ENCODE data around the gene NPEPL1. TPM values are rescaled to one million over a fixed set of nuclear protein-coding genes. Genes with fewer than 3 reads are reported as not detected.

NPEPL1 gene
- total and polyA plus RNA-seq, 2 of the 8 experiments (the other 6 are each of a cell fraction or from before 2014, with no cell fraction given): 12.4 to 26.8 TPM

DNA sequence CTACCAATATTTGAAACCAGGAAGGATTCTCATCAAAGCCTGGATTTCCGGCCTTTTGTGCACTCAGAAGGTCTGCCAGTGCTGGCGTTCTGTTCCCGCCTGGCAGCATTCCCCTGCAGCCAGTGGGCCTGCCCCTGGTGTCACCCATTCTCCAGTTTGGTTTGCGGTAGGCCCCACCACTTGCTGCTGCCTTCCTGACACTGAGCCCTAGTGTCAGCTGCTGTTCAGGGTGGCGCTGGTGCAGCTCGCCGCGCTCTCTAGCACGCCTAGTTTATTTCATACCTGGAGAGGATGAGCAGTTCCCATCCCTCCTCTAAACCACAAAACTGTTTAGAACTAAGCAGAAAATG, 9.5 kb downstream of the NPEPL1 start:
- H3K9me3 ChIP-seq (ENCODE audit: insufficient read depth in 2 of 2, low read depth in 1 of 2, low read length in 1 of 2): peaks cover 0 to 3% of the 10 kb centered on the region in 2 experiments; a peak in 1 of 4 replicates
- H2AFZ ChIP-seq (ENCODE audit: low read length): no peak overlapping the region
- peaks cover 11 to 50% (median 21%) of the 10 kb centered on the region in 4 experiments for H3K36me3 ChIP-seq (ENCODE audit: control insufficient read depth in 2 of 4, insufficient read depth in 4 of 4, low read length in 3 of 4)
- 96% methylated on average over 9 of the region's 9 CpGs; no CpG with 5 or more reads in 1 of the 2 experiments for WGBS, 2 experiments (ENCODE audit: extremely low coverage in 1 of 2, insufficient coverage in 1 of 2, insufficient read length in 1 of 2, insufficient replicate concordance in 2 of 2, low coverage in 1 of 2, low lambda C conversion rate in 2 of 2, missing lambda C conversion rate in 1 of 2)
- peak overlapping the region; percentile 1; the same call in 1 of the 2 replicates for H2BK5ac ChIP-seq (ENCODE audit: low read depth, low read length)
- no peak overlapping the region for H3K4me2 ChIP-seq (ENCODE audit: insufficient read depth in 1 of 2, low read depth in 2 of 2, low read length in 2 of 2)
- no peak overlapping the region for H3K9ac ChIP-seq (replicated peaks in 1 of 4; ENCODE audit: extremely low read depth in 1 of 4, low read depth in 3 of 4, low read length in 3 of 4)
- no peak overlapping the region for H2BK120ac ChIP-seq (replicated peaks; ENCODE audit: low read depth, low read length)
- no peaks in the 10 kb centered on the region for H3K27me3 ChIP-seq (replicated peaks in 1 of 4; ENCODE audit: control insufficient read depth in 3 of 4, extremely low read depth in 1 of 4, insufficient read depth in 3 of 4, low read length in 3 of 4)
- H3K4me1 ChIP-seq (replicated peaks in 1 of 4; ENCODE audit: control insufficient read depth in 3 of 4, insufficient read depth in 4 of 4, low read length in 3 of 4): peaks cover 0 to 4% (median 1%) of the 10 kb centered on the region in 4 experiments; a peak in 1 of 7 replicates
- H2AK5ac ChIP-seq (ENCODE audit: low read depth, low read length): no peak overlapping the region
- ChIA-PET POLR2A (ENCODE audit: partially characterized antibody) (interaction anchor here (0.6 to 16.8 kb wide), 7 partner anchors 8 to 506 kb away, joined by 3 to 188 read pairs (median 3); no protein-coding TSS in a partner anchor), CTCF (ENCODE audit: partially characterized antibody) (interaction anchor here (1.0 to 1.9 kb wide), 6 partner anchors 10 to 143 kb away, joined by 3 to 9 read pairs (median 4); no protein-coding TSS in a partner anchor)
- no peaks in the 10 kb centered on the region for H3K79me1 ChIP-seq (ENCODE audit: low read depth, low read length)
- no peak overlapping the region for H4K5ac ChIP-seq (ENCODE audit: insufficient read length, low read depth, low read length)
- no peaks in the 10 kb centered on the region for H3K23me2 ChIP-seq (ENCODE audit: low read depth, low read length)
- no peak for FAIRE-seq
- peak overlapping the region; percentile 41 for H4K91ac ChIP-seq (replicated peaks; ENCODE audit: insufficient read length, low read length)
- H3K18ac ChIP-seq (ENCODE audit: extremely low read depth, low read length): no peak overlapping the region
- H3K56ac ChIP-seq (replicated peaks; ENCODE audit: insufficient read length, low read depth, low read length): no peak overlapping the region
- H3K23ac ChIP-seq (ENCODE audit: insufficient read length): no peak overlapping the region
- DNase-seq (ENCODE audit: low read depth in 1 of 2, low spot score in 2 of 2): no peak
- no peak overlapping the region for H4K8ac ChIP-seq (ENCODE audit: extremely low read depth, insufficient read depth, low read length)
- no peak overlapping the region for H3K27ac ChIP-seq (ENCODE audit: low read depth, low read length)
- H2BK12ac ChIP-seq (ENCODE audit: low read depth, low read length): no peak overlapping the region
- no peak overlapping the region for H3K4ac ChIP-seq (replicated peaks; ENCODE audit: insufficient read length, low read depth, low read length)
- H2BK15ac ChIP-seq (ENCODE audit: low read length): no peak overlapping the region
- no peak overlapping the region for H3K4me3 ChIP-seq (ENCODE audit: extremely low read depth in 1 of 4, insufficient read depth in 2 of 4, low read depth in 3 of 4, low read length in 4 of 4)
- H3K79me2 ChIP-seq (ENCODE audit: control insufficient read depth in 1 of 2, insufficient read depth in 2 of 2, low read length in 2 of 2): no peaks in the 10 kb centered on the region
- no peak overlapping the region for H2BK20ac ChIP-seq (ENCODE audit: low read length)
- no peak overlapping the region for H3K14ac ChIP-seq (ENCODE audit: insufficient read length)
- no peaks in the 10 kb centered on the region for H4K20me1 ChIP-seq (replicated peaks in 1 of 2; ENCODE audit: control insufficient read depth in 1 of 2, insufficient read depth in 2 of 2, low read length in 2 of 2)
- TF ChIP-seq, protein P1, sequence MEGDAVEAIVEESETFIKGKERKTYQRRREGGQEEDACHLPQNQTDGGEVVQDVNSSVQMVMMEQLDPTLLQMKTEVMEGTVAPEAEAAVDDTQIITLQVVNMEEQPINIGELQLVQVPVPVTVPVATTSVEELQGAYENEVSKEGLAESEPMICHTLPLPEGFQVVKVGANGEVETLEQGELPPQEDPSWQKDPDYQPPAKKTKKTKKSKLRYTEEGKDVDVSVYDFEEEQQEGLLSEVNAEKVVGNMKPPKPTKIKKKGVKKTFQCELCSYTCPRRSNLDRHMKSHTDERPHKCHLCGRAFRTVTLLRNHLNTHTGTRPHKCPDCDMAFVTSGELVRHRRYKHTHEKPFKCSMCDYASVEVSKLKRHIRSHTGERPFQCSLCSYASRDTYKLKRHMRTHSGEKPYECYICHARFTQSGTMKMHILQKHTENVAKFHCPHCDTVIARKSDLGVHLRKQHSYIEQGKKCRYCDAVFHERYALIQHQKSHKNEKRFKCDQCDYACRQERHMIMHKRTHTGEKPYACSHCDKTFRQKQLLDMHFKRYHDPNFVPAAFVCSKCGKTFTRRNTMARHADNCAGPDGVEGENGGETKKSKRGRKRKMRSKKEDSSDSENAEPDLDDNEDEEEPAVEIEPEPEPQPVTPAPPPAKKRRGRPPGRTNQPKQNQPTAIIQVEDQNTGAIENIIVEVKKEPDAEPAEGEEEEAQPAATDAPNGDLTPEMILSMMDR (IDR thresholded peaks at IDR 0.05; ENCODE audit: control extremely low read depth in 1 of 3, insufficient read depth in 1 of 3, low read depth in 1 of 3, low read length in 3 of 3): no peak
- TF ChIP-seq NANOG (IDR thresholded peaks at IDR 0.05; ENCODE audit: insufficient read depth, low read depth, low read length, poor library complexity, severe bottlenecking) (no peak), YY1 (IDR thresholded peaks at IDR 0.05; ENCODE audit: low read depth, low read length) (no peak)

Measured in H1 (cell line).